ENCODE data around the gene ARMC7. TPM values are rescaled to one million over a fixed set of nuclear protein-coding genes. Genes with fewer than 3 reads are reported as not detected.

Gene ARMC7
- total and polyA plus RNA-seq, 2 of the 13 experiments (the other 11 are each of a cell fraction or from before 2014, with no cell fraction given) = 3.9 to 4.2 TPM

- TF ChIP-seq, protein P1, sequence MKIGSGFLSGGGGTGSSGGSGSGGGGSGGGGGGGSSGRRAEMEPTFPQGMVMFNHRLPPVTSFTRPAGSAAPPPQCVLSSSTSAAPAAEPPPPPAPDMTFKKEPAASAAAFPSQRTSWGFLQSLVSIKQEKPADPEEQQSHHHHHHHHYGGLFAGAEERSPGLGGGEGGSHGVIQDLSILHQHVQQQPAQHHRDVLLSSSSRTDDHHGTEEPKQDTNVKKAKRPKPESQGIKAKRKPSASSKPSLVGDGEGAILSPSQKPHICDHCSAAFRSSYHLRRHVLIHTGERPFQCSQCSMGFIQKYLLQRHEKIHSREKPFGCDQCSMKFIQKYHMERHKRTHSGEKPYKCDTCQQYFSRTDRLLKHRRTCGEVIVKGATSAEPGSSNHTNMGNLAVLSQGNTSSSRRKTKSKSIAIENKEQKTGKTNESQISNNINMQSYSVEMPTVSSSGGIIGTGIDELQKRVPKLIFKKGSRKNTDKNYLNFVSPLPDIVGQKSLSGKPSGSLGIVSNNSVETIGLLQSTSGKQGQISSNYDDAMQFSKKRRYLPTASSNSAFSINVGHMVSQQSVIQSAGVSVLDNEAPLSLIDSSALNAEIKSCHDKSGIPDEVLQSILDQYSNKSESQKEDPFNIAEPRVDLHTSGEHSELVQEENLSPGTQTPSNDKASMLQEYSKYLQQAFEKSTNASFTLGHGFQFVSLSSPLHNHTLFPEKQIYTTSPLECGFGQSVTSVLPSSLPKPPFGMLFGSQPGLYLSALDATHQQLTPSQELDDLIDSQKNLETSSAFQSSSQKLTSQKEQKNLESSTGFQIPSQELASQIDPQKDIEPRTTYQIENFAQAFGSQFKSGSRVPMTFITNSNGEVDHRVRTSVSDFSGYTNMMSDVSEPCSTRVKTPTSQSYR (CRISPR knock-in tag; IDR thresholded peaks at IDR 0.05; ENCODE audit: borderline replicate concordance) = no peak
- TF ChIP-seq KDM5A (IDR thresholded peaks at IDR 0.05; ENCODE audit: borderline replicate concordance, low read length) (no peak), HOXA3 (CRISPR knock-in tag; IDR thresholded peaks at IDR 0.05) (no peak), NFKB2 (CRISPR knock-in tag; IDR thresholded peaks at IDR 0.05; ENCODE audit: borderline replicate concordance) (no peak), ZNF589 (CRISPR knock-in tag; conservative IDR thresholded peaks at IDR 0.05) (no peak), PPARG (CRISPR knock-in tag; conservative IDR thresholded peaks at IDR 0.05) (no peak), ZFP36 (IDR thresholded peaks at IDR 0.05; ENCODE audit: borderline replicate concordance, low read depth, low read length, partially characterized antibody) (no peak), TOE1 (CRISPR knock-in tag; IDR thresholded peaks at IDR 0.05) (no peak), CENPT (CRISPR knock-in tag; IDR thresholded peaks at IDR 0.05; ENCODE audit: low read depth) (no peak), ZNF124 (CRISPR knock-in tag; IDR thresholded peaks at IDR 0.05) (no peak), MNT (IDR thresholded peaks at IDR 0.05) (no peak), ZNF784 (CRISPR knock-in tag; IDR thresholded peaks at IDR 0.05; ENCODE audit: borderline replicate concordance) (0 out of 2 replicates have a peak, but pooled peaks have one; percentile 32), HOXA7 (CRISPR knock-in tag; IDR thresholded peaks at IDR 0.05) (no peak)
- TF ChIP-seq, protein P2, sequence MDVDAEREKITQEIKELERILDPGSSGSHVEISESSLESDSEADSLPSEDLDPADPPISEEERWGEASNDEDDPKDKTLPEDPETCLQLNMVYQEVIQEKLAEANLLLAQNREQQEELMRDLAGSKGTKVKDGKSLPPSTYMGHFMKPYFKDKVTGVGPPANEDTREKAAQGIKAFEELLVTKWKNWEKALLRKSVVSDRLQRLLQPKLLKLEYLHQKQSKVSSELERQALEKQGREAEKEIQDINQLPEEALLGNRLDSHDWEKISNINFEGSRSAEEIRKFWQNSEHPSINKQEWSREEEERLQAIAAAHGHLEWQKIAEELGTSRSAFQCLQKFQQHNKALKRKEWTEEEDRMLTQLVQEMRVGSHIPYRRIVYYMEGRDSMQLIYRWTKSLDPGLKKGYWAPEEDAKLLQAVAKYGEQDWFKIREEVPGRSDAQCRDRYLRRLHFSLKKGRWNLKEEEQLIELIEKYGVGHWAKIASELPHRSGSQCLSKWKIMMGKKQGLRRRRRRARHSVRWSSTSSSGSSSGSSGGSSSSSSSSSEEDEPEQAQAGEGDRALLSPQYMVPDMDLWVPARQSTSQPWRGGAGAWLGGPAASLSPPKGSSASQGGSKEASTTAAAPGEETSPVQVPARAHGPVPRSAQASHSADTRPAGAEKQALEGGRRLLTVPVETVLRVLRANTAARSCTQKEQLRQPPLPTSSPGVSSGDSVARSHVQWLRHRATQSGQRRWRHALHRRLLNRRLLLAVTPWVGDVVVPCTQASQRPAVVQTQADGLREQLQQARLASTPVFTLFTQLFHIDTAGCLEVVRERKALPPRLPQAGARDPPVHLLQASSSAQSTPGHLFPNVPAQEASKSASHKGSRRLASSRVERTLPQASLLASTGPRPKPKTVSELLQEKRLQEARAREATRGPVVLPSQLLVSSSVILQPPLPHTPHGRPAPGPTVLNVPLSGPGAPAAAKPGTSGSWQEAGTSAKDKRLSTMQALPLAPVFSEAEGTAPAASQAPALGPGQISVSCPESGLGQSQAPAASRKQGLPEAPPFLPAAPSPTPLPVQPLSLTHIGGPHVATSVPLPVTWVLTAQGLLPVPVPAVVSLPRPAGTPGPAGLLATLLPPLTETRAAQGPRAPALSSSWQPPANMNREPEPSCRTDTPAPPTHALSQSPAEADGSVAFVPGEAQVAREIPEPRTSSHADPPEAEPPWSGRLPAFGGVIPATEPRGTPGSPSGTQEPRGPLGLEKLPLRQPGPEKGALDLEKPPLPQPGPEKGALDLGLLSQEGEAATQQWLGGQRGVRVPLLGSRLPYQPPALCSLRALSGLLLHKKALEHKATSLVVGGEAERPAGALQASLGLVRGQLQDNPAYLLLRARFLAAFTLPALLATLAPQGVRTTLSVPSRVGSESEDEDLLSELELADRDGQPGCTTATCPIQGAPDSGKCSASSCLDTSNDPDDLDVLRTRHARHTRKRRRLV (CRISPR knock-in tag; IDR thresholded peaks at IDR 0.05) = 0 out of 2 replicates have a peak, but pooled peaks have one; percentile 10
- TF ChIP-seq, protein P3, sequence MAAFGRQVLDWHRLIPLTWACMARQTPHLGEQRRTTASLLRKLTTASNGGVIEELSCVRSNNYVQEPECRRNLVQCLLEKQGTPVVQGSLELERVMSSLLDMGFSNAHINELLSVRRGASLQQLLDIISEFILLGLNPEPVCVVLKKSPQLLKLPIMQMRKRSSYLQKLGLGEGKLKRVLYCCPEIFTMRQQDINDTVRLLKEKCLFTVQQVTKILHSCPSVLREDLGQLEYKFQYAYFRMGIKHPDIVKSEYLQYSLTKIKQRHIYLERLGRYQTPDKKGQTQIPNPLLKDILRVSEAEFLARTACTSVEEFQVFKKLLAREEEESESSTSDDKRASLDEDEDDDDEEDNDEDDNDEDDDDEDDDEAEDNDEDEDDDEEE (CRISPR knock-in tag; IDR thresholded peaks at IDR 0.05) = no peak
Measured at GRCh38 chr17:75079023-75079373, 30.8 kb upstream of the ARMC7 start (continued).
